Transverse colon (tissue), 4 donors: Measurements from ENCODE around the gene KCNJ5.

Source experiments
- CTCF ChIP-seq, 5 experiments: fragments of 200-600 bp in 3 of 5; fragments of 450-650 bp in 2 of 5; sonication (generic) in 3 of 5; IDR thresholded peaks; 1 replicate in 2 of 5; 2 replicates in 3 of 5; pipeline ENCODE4 v1.5.1; 2016 to 2017; ENCODE audit warnings: antibody characterized with exemption in 5 of 5, inconsistent platforms in 3 of 5, mild to moderate bottlenecking in 2 of 5, moderate library complexity in 1 of 5
- EP300 ChIP-seq: sonication (generic); formaldehyde crosslinking; IDR thresholded peaks from one replicate; pipeline ENCODE4 v1.6.1; 2017; ENCODE audit warnings: antibody characterized with exemption, low read depth
- POLR2A ChIP-seq: fragments of 450-650 bp; IDR thresholded peaks from one replicate; pipeline ENCODE4 v1.6.1; 2016; ENCODE audit warnings: antibody characterized with exemption, mild to moderate bottlenecking, moderate library complexity
- POLR2AphosphoS5 ChIP-seq, 3 donors: sonication (generic); formaldehyde crosslinking; IDR thresholded peaks; one replicate each; pipeline ENCODE4 v1.6.1; 2016; ENCODE audit warnings: antibody characterized with exemption in 3 of 3

GRCh38 chr11:128841461-128842072, 49.6 kb upstream of the KCNJ5 start:
- TF ChIP-seq CTCF (IDR thresholded peaks at IDR 0.05): no peak
- TF ChIP-seq POLR2A: no peak
- no peak for TF ChIP-seq EP300
- no peak for TF ChIP-seq POLR2AphosphoS5 (IDR thresholded peaks at IDR 0.05)
